IMR-90 (cell line): ENCODE data around the gene CYP2E1. TPM values are rescaled to one million over a fixed set of nuclear protein-coding genes. Genes with fewer than 3 reads are reported as not detected.

Experiments used
- ATAC-seq: fragments of 200-7000 bp; cut with Tn5 transposase; 2 replicates; pipeline ENCODE4 v1.9.1; 2020; ENCODE audit warnings: low read depth, mild to moderate bottlenecking, moderate library complexity
- BruUV-seq: library from RNA; stranded (reverse); fragments of 400-500 nt; replicated peaks from 2 replicates; lab custom pipeline; 2021; lab: Mats Ljungman, UMichigan
- CTCF ChIA-PET: fragments of 300-600 bp; formaldehyde crosslinking; extraction: SDS; loops from one replicate; lab custom pipeline; 2021; ENCODE audit warnings: antibody characterized with exemption; lab: Yijun Ruan, JAX
- POLR2A ChIA-PET: fragments of 300-600 bp; sonication (Branson Sonifier 250); formaldehyde crosslinking; loops from one replicate; lab custom pipeline; 2022; ENCODE audit warnings: antibody characterized with exemption; ENCODE audit not compliant: unreplicated experiment; lab: Charles Lee
- DNase-seq: peaks from one replicate; pipeline ENCODE4 v3.0.0; 2013
- H2AFZ ChIP-seq: replicated peaks from 2 replicates; pipeline ENCODE3; 2013; ENCODE audit warnings: low read length, mild to moderate bottlenecking; ENCODE audit not compliant: poor library complexity
- H2AK5ac ChIP-seq: 2 replicates; pipeline ENCODE4 v1.6.1; 2013; ENCODE audit warnings: low read depth, low read length, inconsistent platforms
- H2AK9ac ChIP-seq: replicated peaks from 2 replicates; pipeline ENCODE3; 2013; ENCODE audit warnings: mild to moderate bottlenecking, low read depth, low read length, moderate library complexity; ENCODE audit not compliant: poor library complexity
- H2BK120ac ChIP-seq: 2 replicates; pipeline ENCODE4 v1.6.1; 2013; ENCODE audit warnings: low read depth, low read length, inconsistent platforms
- H2BK15ac ChIP-seq: 3 replicates; pipeline ENCODE4 v1.6.1; 2013; ENCODE audit warnings: low read depth, low read length, inconsistent platforms
- H2BK20ac ChIP-seq: 2 replicates; pipeline ENCODE4 v1.6.1; 2013; ENCODE audit warnings: low read depth, mild to moderate bottlenecking, inconsistent platforms, low read length, moderate library complexity
- H2BK5ac ChIP-seq: 2 replicates; pipeline ENCODE4 v1.6.1; 2013; ENCODE audit warnings: mild to moderate bottlenecking, low read depth, low read length, inconsistent platforms; ENCODE audit not compliant: poor library complexity, severe bottlenecking
- H3K14ac ChIP-seq: replicated peaks from 2 replicates; pipeline ENCODE4 v1.6.1; 2013; ENCODE audit warnings: low read depth, low read length, inconsistent platforms
- H3K18ac ChIP-seq: 2 replicates; pipeline ENCODE4 v1.6.1; 2013; ENCODE audit warnings: low read depth, low read length, control low read depth
- H3K23ac ChIP-seq: 2 replicates; pipeline ENCODE4 v1.6.1; 2013; ENCODE audit warnings: low read depth, low read length, inconsistent platforms
- H3K27ac ChIP-seq: 2 replicates; pipeline ENCODE4 v1.5.1; 2013; ENCODE audit warnings: mild to moderate bottlenecking, control low read depth, low read length; ENCODE audit not compliant: insufficient read depth
- H3K27me3 ChIP-seq: 2 replicates; pipeline ENCODE4 v1.6.1; 2013; ENCODE audit warnings: low read length; ENCODE audit not compliant: control insufficient read depth, insufficient read depth
- H3K36me3 ChIP-seq: 2 replicates; pipeline ENCODE4 v1.6.1; 2013; ENCODE audit warnings: low read length, mixed read lengths; ENCODE audit not compliant: control insufficient read depth, insufficient read depth
- H3K4ac ChIP-seq: 2 replicates; pipeline ENCODE4 v1.6.1; 2013; ENCODE audit warnings: low read depth, low read length, inconsistent platforms
- H3K4me1 ChIP-seq: 2 replicates; pipeline ENCODE4 v1.6.1; 2013; ENCODE audit warnings: low read length, mixed read lengths; ENCODE audit not compliant: control insufficient read depth, insufficient read depth
- H3K4me2 ChIP-seq: 2 replicates; pipeline ENCODE4 v1.6.1; 2013; ENCODE audit warnings: low read depth, mild to moderate bottlenecking, control low read depth, low read length, moderate library complexity
- H3K4me3 ChIP-seq: 2 replicates; pipeline ENCODE4 v1.5.1; 2013; ENCODE audit warnings: low read depth, mild to moderate bottlenecking, control low read depth, low read length, moderate library complexity; ENCODE audit not compliant: insufficient read depth
- H3K56ac ChIP-seq: 2 replicates; pipeline ENCODE4 v1.6.1; 2013; ENCODE audit warnings: low read length, inconsistent platforms; ENCODE audit not compliant: insufficient read depth; ENCODE audit errors: extremely low read depth
- H3K79me1 ChIP-seq, 2 experiments: 2 replicates each; pipeline ENCODE4 v1.6.1; 2013; ENCODE audit warnings: low read length in 2 of 2, inconsistent platforms in 1 of 2, low read depth in 1 of 2
- H3K9ac ChIP-seq: 2 replicates; pipeline ENCODE4 v1.6.1; 2013; ENCODE audit warnings: low read depth, low read length, control low read depth
- H3K9me1 ChIP-seq: 2 replicates; pipeline ENCODE4 v1.6.1; 2013; ENCODE audit warnings: low read length, inconsistent platforms; ENCODE audit not compliant: insufficient read depth
- H3K9me3 ChIP-seq: 2 replicates; pipeline ENCODE4 v1.6.1; 2013; ENCODE audit warnings: low read length; ENCODE audit not compliant: control insufficient read depth, insufficient read depth
- H4K20me1 ChIP-seq: 2 replicates; pipeline ENCODE4 v1.6.1; 2013; ENCODE audit warnings: low read length, inconsistent platforms; ENCODE audit not compliant: insufficient read depth
- H4K5ac ChIP-seq: 2 replicates; pipeline ENCODE4 v1.6.1; 2013; ENCODE audit warnings: mild to moderate bottlenecking, low read depth, low read length, control low read depth
- H4K8ac ChIP-seq, 2 experiments: 2 replicates each; pipeline ENCODE4 v1.6.1; 2013; ENCODE audit warnings: low read depth in 2 of 2, low read length in 2 of 2, control low read depth in 1 of 2, inconsistent platforms in 1 of 2
- H4K91ac ChIP-seq: 2 replicates; pipeline ENCODE4 v1.6.1; 2013; ENCODE audit warnings: low read depth, low read length, inconsistent platforms; ENCODE audit not compliant: insufficient read depth
- BHLHE40 ChIP-seq: fragments of 150-350 bp; IDR thresholded peaks from 2 replicates; pipeline ENCODE4 v1.6.1; 2016; ENCODE audit warnings: mild to moderate bottlenecking, low read depth, low read length
- CEBPB ChIP-seq: IDR thresholded peaks from 2 replicates; pipeline ENCODE4 v1.6.1; 2012; ENCODE audit warnings: low read depth, low read length, improper control_type of control experiment
- CHD1 ChIP-seq: IDR thresholded peaks from 2 replicates; pipeline ENCODE4 v1.6.1; 2012; ENCODE audit warnings: low read depth, low read length, improper control_type of control experiment
- FOS ChIP-seq: fragments of 150-350 bp; IDR thresholded peaks from 2 replicates; pipeline ENCODE4 v1.6.1; 2016; ENCODE audit warnings: low read depth, low read length
- MAFK ChIP-seq: IDR thresholded peaks from 2 replicates; pipeline ENCODE4 v1.6.1; 2012; ENCODE audit warnings: low read depth, low read length, improper control_type of control experiment
- MAZ ChIP-seq: IDR thresholded peaks from 2 replicates; pipeline ENCODE4 v1.6.1; 2012; ENCODE audit warnings: low read depth, mild to moderate bottlenecking, low read length, improper control_type of control experiment, moderate library complexity, borderline replicate concordance
- MXI1 ChIP-seq: IDR thresholded peaks from 2 replicates; pipeline ENCODE4 v1.6.1; 2012; ENCODE audit warnings: low read depth, mild to moderate bottlenecking, low read length, moderate library complexity, borderline replicate concordance
- NFE2L2 ChIP-seq: fragments of 150-350 bp; IDR thresholded peaks from 2 replicates; pipeline ENCODE4 v1.6.1; 2016; ENCODE audit warnings: low read depth, mild to moderate bottlenecking, low read length
- POLR2A ChIP-seq: IDR thresholded peaks from 2 replicates; pipeline ENCODE4 v1.6.1; 2012; ENCODE audit warnings: mild to moderate bottlenecking, low read depth, low read length
- RAD21 ChIP-seq: IDR thresholded peaks from 2 replicates; pipeline ENCODE4 v1.6.1; 2012; ENCODE audit warnings: low read length, improper control_type of control experiment
- RCOR1 ChIP-seq: IDR thresholded peaks from 2 replicates; pipeline ENCODE4 v1.6.1; 2012; ENCODE audit warnings: mild to moderate bottlenecking, low read length, improper control_type of control experiment; ENCODE audit not compliant: insufficient replicate concordance
- SMC3 ChIP-seq: fragments of 150-350 bp; IDR thresholded peaks from 2 replicates; pipeline ENCODE4 v1.6.1; 2016; ENCODE audit warnings: low read depth, mild to moderate bottlenecking, antibody characterized with exemption, low read length, moderate library complexity
- WGBS, 2 experiments: methylation state at CpG; one replicate each; pipeline versions ENCODE4 v1.1.5 to v1.1.7; 2013; ENCODE audit warnings: missing lambda C conversion rate in 2 of 2; ENCODE audit not compliant: insufficient read length in 1 of 2; ENCODE audit errors: extremely low coverage in 2 of 2; 5-methylcytosine and 5-hydroxymethylcytosine counted together
- dilution Hi-C: fragments of 300-500 bp; cut with HindIII; formaldehyde crosslinking; loops from one replicate; pipeline ENCODE4 v1.14.3; 2018; ENCODE audit warnings: low sequenced_read_pairs; ENCODE audit not compliant: unreplicated experiment
- in situ Hi-C: fragments of 300-500 bp; cut with MboI; formaldehyde crosslinking; loops from 3 replicates; pipeline ENCODE4 v1.14.3; 2019; ENCODE audit warnings: low sequenced_read_pairs, inconsistent platforms, mixed read lengths
- intact Hi-C: fragments of 100-400 bp; cut with micrococcal nuclease; formaldehyde crosslinking; loops from 2 replicates; pipeline ENCODE4 v1.10.0; 2022
- polyA plus RNA-seq, 3 experiments: library from polyadenylated mRNA; depleted of rRNA; stranded (reverse); fragments of >200 nt; gene quantifications; 2 replicates each; pipeline ENCODE4 v1.2.3, GENCODE V29; 2012; ENCODE audit warnings: low replicate concordance in 1 of 3
- total RNA-seq: library from RNA; depleted of rRNA; stranded (reverse); fragments of >200 nt; gene quantifications from 2 replicates; pipeline ENCODE4 v1.2.3, GENCODE V29; 2012
- TF ChIP-seq, protein P1 (sequence below): fragments of 150-350 bp; IDR thresholded peaks from 2 replicates; pipeline ENCODE4 v1.6.1; 2017; ENCODE audit warnings: mild to moderate bottlenecking, antibody characterized with exemption, low read length, low read depth
- TF ChIP-seq, protein P2 (sequence below): fragments of 150-350 bp; IDR thresholded peaks from 2 replicates; pipeline ENCODE4 v1.6.1; 2016; ENCODE audit warnings: low read depth, mild to moderate bottlenecking, low read length, moderate library complexity, borderline replicate concordance

The CYP2E1 gene
- total and polyA plus RNA-seq, 2 of the 4 experiments (the other 2 are of a cell fraction): 0.36 to 1.7 TPM

DNA sequence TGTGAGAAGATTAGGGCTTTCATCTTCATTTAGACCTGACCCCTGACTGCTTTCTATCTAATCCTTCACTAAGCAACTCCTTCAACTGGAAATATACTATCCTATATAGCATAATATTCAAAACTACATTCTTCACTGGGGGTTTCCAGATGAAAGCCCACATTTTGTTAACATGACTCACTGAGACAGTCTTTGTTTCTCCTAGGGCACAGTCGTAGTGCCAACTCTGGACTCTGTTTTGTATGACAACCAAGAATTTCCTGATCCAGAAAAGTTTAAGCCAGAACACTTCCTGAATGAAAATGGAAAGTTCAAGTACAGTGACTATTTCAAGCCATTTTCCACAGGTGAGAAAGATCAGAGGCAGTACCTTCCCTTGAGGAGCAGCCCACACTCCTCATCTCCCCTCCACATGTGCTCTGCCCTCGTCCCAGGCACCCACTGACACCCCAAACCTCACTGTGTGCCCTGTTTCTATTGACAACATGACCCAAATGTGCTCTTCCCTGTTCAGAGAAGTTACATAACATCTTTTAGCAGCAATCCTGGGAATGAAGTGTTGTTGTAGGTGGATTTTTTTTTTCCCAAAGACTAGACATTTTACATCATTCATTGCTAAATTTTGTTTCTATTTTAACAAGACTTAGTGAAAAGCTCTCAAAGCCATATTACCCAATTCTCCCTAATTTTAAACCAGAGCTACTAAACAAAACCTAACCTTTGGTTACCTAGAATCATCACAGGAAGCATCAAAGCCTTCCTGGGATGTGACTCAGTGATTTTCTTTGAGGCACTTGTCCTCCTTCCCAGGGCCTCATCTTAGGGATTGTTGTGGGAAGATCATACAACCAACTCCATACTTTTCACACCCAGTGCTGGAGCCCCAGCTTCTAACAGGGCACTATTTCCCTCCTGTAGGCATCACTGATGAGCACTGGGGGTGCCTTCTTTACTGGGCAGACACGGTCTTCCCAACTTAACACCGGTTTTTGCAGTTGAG lies 10.7 kb downstream of the CYP2E1 start:
- Histone ChIP-seq H3K4me3 (no peak overlapping the region), H3K4me2 (no peak overlapping the region), H3K4ac (no peak overlapping the region), H2AK9ac (no peak overlapping the region), H3K18ac (no peak overlapping the region), H3K9ac (no peak overlapping the region), H3K4me1 (no peaks in the 10 kb centered on the region), H3K27ac (no peak overlapping the region), H3K27me3 (no peaks in the 10 kb centered on the region), H2AK5ac (no peak overlapping the region), H2BK15ac (no peak overlapping the region), H3K9me1 (no peaks in the 10 kb centered on the region), H3K56ac (no peak overlapping the region), H3K9me3 (no peaks in the 10 kb centered on the region), H2BK5ac (no peak overlapping the region), H4K8ac (no peak overlapping the region), H2BK20ac (no peak overlapping the region), H4K5ac (no peak overlapping the region), H2AFZ (no peak overlapping the region), H3K14ac (no peak overlapping the region), H4K91ac (no peak overlapping the region), H3K23ac (no peak overlapping the region), H2BK120ac (no peak overlapping the region), H3K79me1 (no peaks in the 10 kb centered on the region), H4K20me1 (no peaks in the 10 kb centered on the region), H3K36me3 (no peaks in the 10 kb centered on the region)
- ChIA-PET CTCF (no interaction called here), POLR2A (no interaction called here)
- in situ Hi-C loops (no loop called here), dilution Hi-C loops (no loop called here), intact Hi-C loops (no loop called here)
- WGBS, 2 experiments: 40% methylated on average over 1 of the region's 4 CpGs; no CpG with 5 or more reads in 1 of the 2 experiments
- ATAC-seq: no peak
- DNase-seq: no peak
- no TSS peak for BruUV-seq
- TF ChIP-seq MXI1: no peak
- TF ChIP-seq, protein P1, sequence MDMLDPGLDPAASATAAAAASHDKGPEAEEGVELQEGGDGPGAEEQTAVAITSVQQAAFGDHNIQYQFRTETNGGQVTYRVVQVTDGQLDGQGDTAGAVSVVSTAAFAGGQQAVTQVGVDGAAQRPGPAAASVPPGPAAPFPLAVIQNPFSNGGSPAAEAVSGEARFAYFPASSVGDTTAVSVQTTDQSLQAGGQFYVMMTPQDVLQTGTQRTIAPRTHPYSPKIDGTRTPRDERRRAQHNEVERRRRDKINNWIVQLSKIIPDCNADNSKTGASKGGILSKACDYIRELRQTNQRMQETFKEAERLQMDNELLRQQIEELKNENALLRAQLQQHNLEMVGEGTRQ: no peak
- no peak for TF ChIP-seq BHLHE40
- TF ChIP-seq MAFK: no peak
- TF ChIP-seq FOS: no peak
- no peak for TF ChIP-seq CEBPB
- TF ChIP-seq NFE2L2: no peak
- TF ChIP-seq CHD1: no peak
- TF ChIP-seq RCOR1: no peak
- TF ChIP-seq, protein P2, sequence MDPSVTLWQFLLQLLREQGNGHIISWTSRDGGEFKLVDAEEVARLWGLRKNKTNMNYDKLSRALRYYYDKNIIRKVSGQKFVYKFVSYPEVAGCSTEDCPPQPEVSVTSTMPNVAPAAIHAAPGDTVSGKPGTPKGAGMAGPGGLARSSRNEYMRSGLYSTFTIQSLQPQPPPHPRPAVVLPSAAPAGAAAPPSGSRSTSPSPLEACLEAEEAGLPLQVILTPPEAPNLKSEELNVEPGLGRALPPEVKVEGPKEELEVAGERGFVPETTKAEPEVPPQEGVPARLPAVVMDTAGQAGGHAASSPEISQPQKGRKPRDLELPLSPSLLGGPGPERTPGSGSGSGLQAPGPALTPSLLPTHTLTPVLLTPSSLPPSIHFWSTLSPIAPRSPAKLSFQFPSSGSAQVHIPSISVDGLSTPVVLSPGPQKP: no peak
- TF ChIP-seq SMC3: no peak
- no peak for TF ChIP-seq POLR2A
- TF ChIP-seq RAD21: no peak
- TF ChIP-seq MAZ: no peak
